ENCODE data around the gene PHLDA3.
A peak's percentile ranks its signal among the peaks of the same experiment; 100 is the strongest.

The PHLDA3 gene

GRCh38 chr1:201498621-201499020 is 29.6 kb upstream of the PHLDA3 start:
- CTCF ChIA-PET: interaction anchor here (1.1 to 4.8 kb wide), 4 partner anchors 14 to 50 kb away, joined by 3 to 38 read pairs (median 13); no protein-coding TSS in a partner anchor
- Histone ChIP-seq H3K4me1 (ENCODE audit: control insufficient read depth, insufficient read depth, low read length) (no peaks in the 10 kb centered on the region; the same call in none of the 2 replicates), H3K4me3 (ENCODE audit: low read depth, low read length) (no peak overlapping the region), H3K9me3 (ENCODE audit: control insufficient read depth, insufficient read depth, low read depth, low read length) (no peaks in the 10 kb centered on the region), H3K36me3 (ENCODE audit: control insufficient read depth in 2 of 2, insufficient read depth in 1 of 2, low read length in 2 of 2) (no peaks in the 10 kb centered on the region), H3K27ac (ENCODE audit: extremely low read depth, low read depth, low read length) (no peak overlapping the region)
- POLR2A ChIA-PET: interaction anchor here (0.6 to 1.0 kb wide), 4 partner anchors 9 to 50 kb away, joined by 3 to 4 read pairs (median 3); no protein-coding TSS in a partner anchor
- TF ChIP-seq ZNF571 (tag by site-specific recombination; IDR thresholded peaks at IDR 0.05): no peak
- no peak for TF ChIP-seq ZNF610 (tag by site-specific recombination; IDR thresholded peaks at IDR 0.05; ENCODE audit: borderline replicate concordance)
- no peak for TF ChIP-seq TRIM28 (IDR thresholded peaks at IDR 0.05; ENCODE audit: borderline replicate concordance, low read length)
- TF ChIP-seq ZNF280C (tag by site-specific recombination; IDR thresholded peaks at IDR 0.05): no peak

GRCh38 chr1:201497935-201498509 is 29.0 kb upstream of the PHLDA3 start:
- Histone ChIP-seq H3K4me1 (ENCODE audit: control insufficient read depth, insufficient read depth, low read length) (no peaks in the 10 kb centered on the region; the same call in 1 of the 2 replicates), H3K36me3 (ENCODE audit: control insufficient read depth in 2 of 2, insufficient read depth in 1 of 2, low read length in 2 of 2) (no peaks in the 10 kb centered on the region), H3K4me3 (ENCODE audit: low read depth, low read length) (no peak overlapping the region), H3K27ac (ENCODE audit: extremely low read depth, low read depth, low read length) (no peak overlapping the region), H3K9me3 (ENCODE audit: control insufficient read depth, insufficient read depth, low read depth, low read length) (no peaks in the 10 kb centered on the region)
- TF ChIP-seq SCRT1 (tag by site-specific recombination; IDR thresholded peaks at IDR 0.05; ENCODE audit: borderline replicate concordance) (no peak), ZNF664 (tag by site-specific recombination; IDR thresholded peaks at IDR 0.05) (peak; percentile 86)
- ChIA-PET POLR2A (interaction anchor here (0.6 to 1.1 kb wide), 3 partner anchors 9 to 50 kb away, joined by 3 to 4 read pairs (median 3); partner anchors contain the start of gene CSRP1), CTCF (interaction anchor here (0.9 to 4.8 kb wide), 3 partner anchors 10 to 16 kb away, joined by 5 to 38 read pairs (median 21); no protein-coding TSS in a partner anchor)

- H3K27ac ChIP-seq (ENCODE audit: extremely low read depth, low read depth, low read length): no peak overlapping the region
- H3K4me3 ChIP-seq (ENCODE audit: low read depth, low read length): no peak overlapping the region
- no peaks in the 10 kb centered on the region for H3K4me1 ChIP-seq (ENCODE audit: control insufficient read depth, insufficient read depth, low read length)
- CTCF ChIA-PET: interaction anchor here (1.0 to 4.8 kb wide), 4 partner anchors 14 to 60 kb away, joined by 5 to 38 read pairs (median 8); no protein-coding TSS in a partner anchor
- H3K9me3 ChIP-seq (ENCODE audit: control insufficient read depth, insufficient read depth, low read depth, low read length): no peaks in the 10 kb centered on the region
- H3K36me3 ChIP-seq (ENCODE audit: control insufficient read depth in 2 of 2, insufficient read depth in 1 of 2, low read length in 2 of 2): no peaks in the 10 kb centered on the region
- TF ChIP-seq SCRT2 (tag by site-specific recombination; IDR thresholded peaks at IDR 0.05) (peak; percentile 70; the same call in 1 of the 2 replicates), ZNF19 (tag by site-specific recombination; IDR thresholded peaks at IDR 0.05; ENCODE audit: low read depth) (no peak)
- POLR2A ChIA-PET: interaction anchor here (1.0 to 2.3 kb wide), 3 partner anchors 10 to 27 kb away, joined by 3 to 4 read pairs (median 4); partner anchors contain the start of gene PHLDA3
Measured at GRCh38 chr1:201496296-201496690, 27.3 kb upstream of the PHLDA3 start.

GRCh38 chr1:201495551-201496295 is 26.7 kb upstream of the PHLDA3 start:
- POLR2A ChIA-PET: interaction anchor here (1.8 to 2.3 kb wide), 2 partner anchors 10 to 16 kb away, joined by 4 read pairs; no protein-coding TSS in a partner anchor
- Histone ChIP-seq H3K4me3 (ENCODE audit: low read depth, low read length) (no peak overlapping the region), H3K4me1 (ENCODE audit: control insufficient read depth, insufficient read depth, low read length) (no peaks in the 10 kb centered on the region), H3K27ac (ENCODE audit: extremely low read depth, low read depth, low read length) (no peak overlapping the region), H3K9me3 (ENCODE audit: control insufficient read depth, insufficient read depth, low read depth, low read length) (no peaks in the 10 kb centered on the region), H3K36me3 (ENCODE audit: control insufficient read depth in 2 of 2, insufficient read depth in 1 of 2, low read length in 2 of 2) (no peaks in the 10 kb centered on the region)
- CTCF ChIA-PET: interaction anchor here (0.6 to 4.8 kb wide), 4 partner anchors 17 to 686 kb away, joined by 3 to 38 read pairs (median 6); no protein-coding TSS in a partner anchor
- TF ChIP-seq MEIS1 (CRISPR knock-in tag; IDR thresholded peaks at IDR 0.05; ENCODE audit: borderline replicate concordance): no peak
- no peak for TF ChIP-seq ZNF843 (tag by site-specific recombination; IDR thresholded peaks at IDR 0.05)
- TF ChIP-seq ZIC2 (tag by site-specific recombination; IDR thresholded peaks at IDR 0.05): peak; percentile 79
- TF ChIP-seq ZNF596 (tag by site-specific recombination; IDR thresholded peaks at IDR 0.05): no peak
- no peak for TF ChIP-seq TSHZ1 (tag by site-specific recombination; IDR thresholded peaks at IDR 0.05; ENCODE audit: borderline replicate concordance)
